A673 (cell line): ENCODE data around the gene KCNMA1. TPM values are rescaled to one million over a fixed set of nuclear protein-coding genes. Genes with fewer than 3 reads are reported as not detected.

ENCODE experiments used
- BruUV-seq: library from RNA; stranded (reverse); fragments of 400-500 nt; replicated peaks from 2 replicates; lab custom pipeline; 2021; lab: Mats Ljungman, UMichigan
- CTCF ChIA-PET: fragments of 300-600 bp; sonication (Branson Sonifier 250); formaldehyde crosslinking; loops from one replicate; lab custom pipeline; 2022; ENCODE audit warnings: antibody characterized with exemption; lab: Charles Lee
- POLR2A ChIA-PET: fragments of 300-600 bp; sonication (Branson Sonifier 250); formaldehyde crosslinking; loops from one replicate; lab custom pipeline; 2022; ENCODE audit warnings: antibody characterized with exemption; ENCODE audit not compliant: low non-redundant PET; lab: Charles Lee
- DNase-seq: peaks from one replicate; pipeline ENCODE4 v3.0.0-alpha.2; 2015; ENCODE audit warnings: low spot score
- H3K27ac ChIP-seq: fragments of 200-600 bp; sonication (generic); 2 replicates; pipeline ENCODE4 v1.5.1; 2016; ENCODE audit warnings: mixed run types, low read depth, mild to moderate bottlenecking, mixed read lengths, antibody characterized with exemption, low read length; ENCODE audit not compliant: poor library complexity, severe bottlenecking
- H3K27me3 ChIP-seq: fragments of 200-600 bp; sonication (generic); replicated peaks from 2 replicates; pipeline ENCODE4 v1.6.1; 2017; ENCODE audit warnings: mixed run types, low read depth, mild to moderate bottlenecking, mixed read lengths, antibody characterized with exemption, low read length; ENCODE audit not compliant: insufficient read depth, poor library complexity
- H3K36me3 ChIP-seq: fragments of 200-600 bp; sonication (generic); 2 replicates; pipeline ENCODE4 v1.6.1; 2016; ENCODE audit warnings: mixed run types, mild to moderate bottlenecking, mixed read lengths, antibody characterized with exemption, low read length; ENCODE audit not compliant: insufficient read depth, poor library complexity, severe bottlenecking
- H3K4me1 ChIP-seq: fragments of 200-600 bp; sonication (generic); 2 replicates; pipeline ENCODE4 v1.6.1; 2017; ENCODE audit warnings: mixed run types, mild to moderate bottlenecking, mixed read lengths, antibody characterized with exemption, low read length; ENCODE audit not compliant: insufficient read depth, poor library complexity, severe bottlenecking
- H3K4me3 ChIP-seq: fragments of 200-600 bp; sonication (generic); 2 replicates; pipeline ENCODE4 v1.5.1; 2016; ENCODE audit warnings: low read depth, mixed run types, mild to moderate bottlenecking, mixed read lengths, low read length; ENCODE audit not compliant: poor library complexity, severe bottlenecking
- H3K9me3 ChIP-seq: fragments of 200-600 bp; sonication (generic); 2 replicates; pipeline ENCODE4 v1.6.1; 2016; ENCODE audit warnings: mixed run types, low read depth, mild to moderate bottlenecking, mixed read lengths, antibody characterized with exemption, low read length; ENCODE audit not compliant: poor library complexity, severe bottlenecking
- EZH2 ChIP-seq: fragments of 200-600 bp; sonication (generic); IDR thresholded peaks from 2 replicates; pipeline ENCODE4 v1.6.1; 2017; ENCODE audit warnings: borderline replicate concordance, low read depth, mild to moderate bottlenecking, mixed read lengths, antibody characterized with exemption, low read length; ENCODE audit not compliant: poor library complexity, severe bottlenecking
- intact Hi-C: fragments of 100-400 bp; cut with micrococcal nuclease; formaldehyde crosslinking; loops from one replicate; pipeline ENCODE4 v1.10.0; 2022; ENCODE audit not compliant: unreplicated experiment
- total RNA-seq: library from RNA; stranded (reverse); gene quantifications from 2 replicates; pipeline ENCODE4 v1.2.3, GENCODE V29; 2021
- TF ChIP-seq, protein P1 (sequence below): fragments of 300-800, 200-600 bp; sonication (generic); conservative IDR thresholded peaks from 2 replicates; pipeline ENCODE4 v1.5.1; 2017; ENCODE audit warnings: low read depth, mild to moderate bottlenecking, antibody characterized with exemption, low read length, moderate library complexity, mixed read lengths

KCNMA1 gene
- total RNA-seq, 1 experiment from 2014 or later, result 0.84 TPM

- POLR2A ChIA-PET, result no interaction called here
- no peaks in the 10 kb centered on the region for H3K27me3 ChIP-seq
- BruUV-seq, result no TSS peak
- no peaks in the 10 kb centered on the region for H3K4me1 ChIP-seq
- TF ChIP-seq, protein P1, sequence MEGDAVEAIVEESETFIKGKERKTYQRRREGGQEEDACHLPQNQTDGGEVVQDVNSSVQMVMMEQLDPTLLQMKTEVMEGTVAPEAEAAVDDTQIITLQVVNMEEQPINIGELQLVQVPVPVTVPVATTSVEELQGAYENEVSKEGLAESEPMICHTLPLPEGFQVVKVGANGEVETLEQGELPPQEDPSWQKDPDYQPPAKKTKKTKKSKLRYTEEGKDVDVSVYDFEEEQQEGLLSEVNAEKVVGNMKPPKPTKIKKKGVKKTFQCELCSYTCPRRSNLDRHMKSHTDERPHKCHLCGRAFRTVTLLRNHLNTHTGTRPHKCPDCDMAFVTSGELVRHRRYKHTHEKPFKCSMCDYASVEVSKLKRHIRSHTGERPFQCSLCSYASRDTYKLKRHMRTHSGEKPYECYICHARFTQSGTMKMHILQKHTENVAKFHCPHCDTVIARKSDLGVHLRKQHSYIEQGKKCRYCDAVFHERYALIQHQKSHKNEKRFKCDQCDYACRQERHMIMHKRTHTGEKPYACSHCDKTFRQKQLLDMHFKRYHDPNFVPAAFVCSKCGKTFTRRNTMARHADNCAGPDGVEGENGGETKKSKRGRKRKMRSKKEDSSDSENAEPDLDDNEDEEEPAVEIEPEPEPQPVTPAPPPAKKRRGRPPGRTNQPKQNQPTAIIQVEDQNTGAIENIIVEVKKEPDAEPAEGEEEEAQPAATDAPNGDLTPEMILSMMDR, result no peak
- TF ChIP-seq EZH2, result no peak
- intact Hi-C loops, result no loop called here
- CTCF ChIA-PET, result no interaction called here
- no peak overlapping the region for H3K27ac ChIP-seq
- H3K36me3 ChIP-seq, result no peaks in the 10 kb centered on the region
- H3K9me3 ChIP-seq, result no peaks in the 10 kb centered on the region
- H3K4me3 ChIP-seq, result no peak overlapping the region
- DNase-seq, result no peak
Measured at GRCh38 chr10:77669892-77670291, 32.3 kb upstream of the KCNMA1 start.

DNA sequence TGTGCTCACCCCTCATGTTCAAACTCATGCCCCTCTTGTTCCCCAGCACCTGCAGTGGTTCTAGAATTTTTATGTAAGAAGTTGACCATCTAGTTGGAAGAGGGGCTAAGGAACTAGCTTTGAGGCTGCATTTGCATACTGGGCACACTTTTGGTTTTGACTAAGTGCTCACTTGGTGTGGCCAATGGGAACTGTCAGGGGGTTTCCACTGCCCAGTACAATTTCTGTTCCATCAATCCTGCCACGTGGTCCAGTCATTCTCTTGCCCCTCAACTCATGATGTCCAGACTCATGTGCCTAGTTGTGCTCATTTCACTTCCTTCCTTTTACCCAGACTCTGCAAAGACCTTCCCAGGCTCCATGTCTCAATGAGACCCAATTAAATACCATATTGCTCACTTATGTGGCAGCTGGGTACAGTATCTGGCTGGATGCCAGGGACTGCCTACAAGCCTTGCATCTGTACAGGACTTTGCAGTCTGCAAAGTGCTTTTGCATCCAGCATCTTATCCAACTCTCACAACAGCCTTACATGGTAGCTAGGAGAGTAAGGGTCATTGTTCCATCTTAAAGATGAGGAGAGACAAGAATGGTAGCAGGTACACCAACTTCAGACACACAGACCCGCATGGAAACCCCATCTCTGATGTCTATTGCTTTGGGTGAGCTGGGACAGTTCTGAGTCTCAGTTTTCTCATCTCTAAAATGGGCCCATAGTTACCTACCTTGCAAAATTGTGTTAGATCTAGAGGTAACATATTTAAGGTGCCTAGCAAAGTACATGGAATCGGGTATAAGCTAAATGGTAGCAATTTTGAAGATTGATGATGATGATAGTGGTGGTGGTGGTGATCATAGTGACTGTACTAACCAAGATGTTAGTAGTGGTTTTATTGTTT, 30.1 kb upstream of the KCNMA1 start:
- ChIA-PET CTCF (interaction anchor here (0.9 kb wide), 1 partner anchor 89 kb away, joined by 3 read pairs; no protein-coding TSS in a partner anchor), POLR2A (no interaction called here)
- TF ChIP-seq, protein P1, result no peak
- TF ChIP-seq EZH2, result no peak
- no peak overlapping the region for H3K4me3 ChIP-seq
- BruUV-seq, result no TSS peak
- H3K4me1 ChIP-seq, result no peaks in the 10 kb centered on the region
- no peaks in the 10 kb centered on the region for H3K36me3 ChIP-seq
- no peak for DNase-seq
- H3K27me3 ChIP-seq, result no peaks in the 10 kb centered on the region
- no peak overlapping the region for H3K27ac ChIP-seq
- intact Hi-C loops, result no loop called here
- no peaks in the 10 kb centered on the region for H3K9me3 ChIP-seq

GRCh38 chr10:77666821-77667220, 29.2 kb upstream of the KCNMA1 start:
- intact Hi-C loops, result no loop called here
- BruUV-seq, result no TSS peak
- Histone ChIP-seq H3K27me3 (no peaks in the 10 kb centered on the region), H3K4me3 (no peak overlapping the region), H3K36me3 (no peaks in the 10 kb centered on the region), H3K4me1 (no peaks in the 10 kb centered on the region), H3K27ac (no peak overlapping the region), H3K9me3 (no peaks in the 10 kb centered on the region)
- CTCF ChIA-PET, result no interaction called here
- POLR2A ChIA-PET, result no interaction called here
- no peak for DNase-seq
- no peak for TF ChIP-seq EZH2
- TF ChIP-seq, protein P1, result no peak
